Stimulated activated effector memory CD8-positive, alpha-beta T cell treated with anti-CD3 and anti-CD28 coated beads, Interleukin-12 subunit alpha, Interleukin-12 subunit beta, amount 100 ng/mL, for 72 hours (primary cell): Measurements from ENCODE around the gene ACYP2.
"Not testable (repeated sequence)": the region's sequence is repeated elsewhere in the genome, so short reads cannot be mapped to it uniquely, and the experiment has no call there.

Experiments used
- ATAC-seq: fragments of 150-1000 bp; cut with Tn5 transposase; 2 replicates; pipeline ENCODE4 v1.10.0; 2021
- DNase-seq, 2 donors: peaks; one replicate each; pipeline ENCODE4 v3.0.0; 2021 to 2022; ENCODE audit warnings: low spot score in 2 of 2
- H3K27ac Mint-ChIP-seq: one replicate; pipeline ENCODE4 v1.8.0; 2022; ENCODE audit warnings: mild to moderate bottlenecking, mixed read lengths
- H3K36me3 Mint-ChIP-seq: one replicate; pipeline ENCODE4 v1.8.0; 2022; ENCODE audit warnings: mild to moderate bottlenecking, mixed read lengths
- H3K4me1 Mint-ChIP-seq: one replicate; pipeline ENCODE4 v1.8.0; 2022; ENCODE audit warnings: mixed read lengths
- H3K4me3 Mint-ChIP-seq: one replicate; pipeline ENCODE4 v1.8.0; 2022; ENCODE audit warnings: mild to moderate bottlenecking, mixed read lengths
- H3K9me3 Mint-ChIP-seq: one replicate; pipeline ENCODE4 v1.8.0; 2022; ENCODE audit warnings: mixed read lengths

ACYP2 gene

DNA sequence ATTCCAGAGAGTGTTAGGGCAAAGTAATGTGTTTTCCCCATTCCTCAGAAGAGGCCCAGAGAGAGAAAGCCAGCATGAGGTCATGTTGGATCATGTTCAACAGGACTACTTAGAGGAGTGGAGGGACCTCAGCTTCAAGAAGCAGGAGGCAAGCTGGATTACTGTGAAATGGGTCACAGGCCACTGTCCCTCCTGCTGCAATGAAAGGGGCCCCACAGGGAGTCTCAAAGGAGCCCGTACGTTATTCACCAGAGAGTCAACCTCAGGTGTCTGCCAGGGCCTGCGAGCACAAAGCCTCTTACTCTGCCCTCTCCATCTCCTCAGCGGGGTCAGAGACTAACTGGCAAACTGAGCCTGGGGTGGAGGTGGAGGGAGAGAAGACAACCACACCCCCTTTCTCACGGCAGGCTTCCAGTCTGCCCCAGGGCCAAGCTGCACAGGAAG lies 27.2 kb upstream of the ACYP2 start:
- DNase-seq (no peak), ATAC-seq (no peak)
- no peaks in the 10 kb centered on the region for H3K9me3 Mint-ChIP-seq
- H3K4me3 Mint-ChIP-seq = no peak overlapping the region
- H3K4me1 Mint-ChIP-seq = peaks cover 18% of the 10 kb centered on the region
- H3K36me3 Mint-ChIP-seq = no peaks in the 10 kb centered on the region
- H3K27ac Mint-ChIP-seq = no peak overlapping the region

DNA sequence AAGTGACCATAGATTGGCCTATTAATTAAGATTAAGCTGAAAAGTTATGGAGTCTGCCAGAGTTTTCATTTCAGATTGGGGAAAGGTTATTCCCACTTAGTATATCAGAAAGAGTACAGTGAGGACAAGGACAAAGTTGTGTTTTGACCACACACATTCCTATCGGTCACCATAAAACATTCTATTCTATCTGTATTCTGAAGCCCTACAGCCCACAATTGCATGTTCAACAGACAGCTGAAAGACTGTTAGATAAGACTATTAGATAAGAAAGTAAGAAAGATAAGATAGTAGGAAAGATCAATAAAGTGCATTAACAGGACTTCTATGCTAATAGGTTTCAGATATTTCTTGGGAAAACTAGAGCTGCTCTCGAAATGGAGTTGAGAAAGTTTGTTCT lies 26.7 kb upstream of the ACYP2 start:
- no peak overlapping the region for H3K4me3 Mint-ChIP-seq
- H3K9me3 Mint-ChIP-seq = no peaks in the 10 kb centered on the region
- H3K36me3 Mint-ChIP-seq = no peaks in the 10 kb centered on the region
- no peak overlapping the region for H3K27ac Mint-ChIP-seq
- ATAC-seq (no peak), DNase-seq (no peak)
- H3K4me1 Mint-ChIP-seq = peaks cover 23% of the 10 kb centered on the region

DNA sequence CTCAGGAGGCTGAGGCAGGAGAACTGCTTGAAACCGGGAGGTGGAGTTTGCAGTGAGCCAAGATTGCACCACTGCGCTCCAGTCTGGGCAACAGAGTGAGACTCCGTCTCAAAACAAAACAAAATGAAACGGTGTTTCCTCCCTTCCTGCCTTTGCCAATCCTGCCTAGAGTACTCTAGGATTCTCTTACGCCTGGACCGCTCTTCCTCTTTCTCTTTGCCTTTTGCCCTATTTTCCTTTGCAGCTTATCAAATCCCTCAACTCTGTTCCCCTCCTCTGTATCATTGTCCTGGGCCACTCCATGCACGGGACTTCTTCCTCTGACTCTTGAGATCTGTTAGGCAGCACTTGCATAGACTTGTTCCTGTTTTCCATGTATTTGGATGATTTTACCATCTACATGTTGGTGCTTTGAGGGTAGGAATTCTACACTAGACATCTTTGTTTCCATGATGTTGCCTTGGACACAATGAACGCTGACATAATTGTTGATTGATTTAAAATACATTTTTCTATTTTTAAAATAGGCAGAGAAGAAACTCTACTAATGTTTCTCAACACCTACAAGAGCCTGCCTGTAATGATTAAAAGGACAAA lies 24.8 kb upstream of the ACYP2 start:
- Mint-ChIP-seq H3K4me1 (peaks cover 28% of the 10 kb centered on the region), H3K27ac (no peak overlapping the region), H3K4me3 (no peak overlapping the region), H3K36me3 (no peaks in the 10 kb centered on the region), H3K9me3 (no peaks in the 10 kb centered on the region)
- DNase-seq = no peak
- no peak for ATAC-seq

DNA sequence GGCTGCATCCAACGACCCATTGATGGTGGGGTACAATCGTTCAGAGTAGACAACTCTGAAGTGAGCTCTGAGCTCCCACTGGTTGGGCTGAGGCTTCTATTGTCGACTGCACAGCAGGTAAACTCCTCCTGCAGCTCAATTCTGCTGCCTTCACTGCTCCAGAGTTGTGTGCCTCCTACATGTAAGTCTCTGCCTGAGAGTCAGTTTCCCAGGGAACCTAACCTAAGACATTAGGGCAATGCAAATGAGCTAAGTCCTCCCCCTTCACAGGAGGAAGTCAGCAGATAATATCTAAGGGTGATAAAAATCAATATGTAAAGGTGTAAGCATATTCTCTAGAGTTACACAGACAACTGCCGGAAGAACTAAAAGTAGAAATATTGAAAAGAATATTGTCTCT lies 22.5 kb upstream of the ACYP2 start:
- DNase-seq = no peak
- Mint-ChIP-seq H3K36me3 (no peaks in the 10 kb centered on the region), H3K4me3 (no peak overlapping the region), H3K27ac (peak overlapping the region; percentile 70), H3K9me3 (no peaks in the 10 kb centered on the region), H3K4me1 (peaks cover 28% of the 10 kb centered on the region)
- ATAC-seq = peak; percentile 32

DNA sequence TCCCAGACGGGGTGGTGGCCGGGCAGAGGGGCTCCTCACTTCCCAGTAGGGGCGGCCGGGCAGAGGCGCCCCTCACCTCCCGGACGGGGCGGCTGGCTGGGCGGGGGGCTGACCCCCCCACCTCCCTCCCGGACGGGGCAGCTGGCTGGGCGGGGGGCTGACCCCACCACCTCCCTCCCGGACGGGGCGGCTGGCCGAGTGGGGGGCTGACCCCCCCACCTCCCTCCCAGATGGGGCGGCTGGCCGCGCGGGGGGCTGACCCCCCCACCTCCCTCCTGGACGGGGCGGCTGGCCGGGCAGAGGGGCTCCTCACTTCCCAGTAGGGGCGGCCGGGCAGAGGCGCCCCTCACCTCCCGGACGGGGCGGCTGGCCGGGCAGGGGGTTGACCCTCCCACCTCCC lies 20.0 kb upstream of the ACYP2 start:
- not testable (repeated sequence) for H3K36me3 Mint-ChIP-seq, H3K4me3 Mint-ChIP-seq, DNase-seq, H3K9me3 Mint-ChIP-seq, H3K27ac Mint-ChIP-seq, ATAC-seq
- H3K4me1 Mint-ChIP-seq = peaks cover 27% of the 10 kb centered on the region

DNA sequence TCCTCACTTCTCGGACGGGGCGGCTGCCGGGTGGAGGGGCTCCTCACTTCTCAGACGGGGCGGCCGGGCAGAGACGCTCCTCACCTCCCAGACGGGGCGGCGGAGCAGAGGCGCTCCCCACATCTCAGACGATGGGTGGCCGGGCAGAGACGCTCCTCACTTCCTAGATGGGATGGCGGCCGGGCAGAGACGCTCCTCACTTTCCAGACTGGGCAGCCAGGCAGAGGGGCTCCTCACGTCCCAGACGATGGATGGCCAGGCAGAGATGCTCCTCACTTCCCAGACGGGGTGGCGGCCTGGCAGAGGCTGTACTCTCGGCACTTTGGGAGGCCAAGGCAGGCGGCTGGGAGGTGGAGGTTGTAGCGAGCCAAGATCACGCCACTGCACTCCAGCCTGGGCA lies 19.3 kb upstream of the ACYP2 start:
- H3K36me3 Mint-ChIP-seq, H3K4me3 Mint-ChIP-seq, H3K27ac Mint-ChIP-seq, ATAC-seq, DNase-seq, H3K9me3 Mint-ChIP-seq: not testable (repeated sequence)
- peaks cover 22% of the 10 kb centered on the region for H3K4me1 Mint-ChIP-seq

DNA sequence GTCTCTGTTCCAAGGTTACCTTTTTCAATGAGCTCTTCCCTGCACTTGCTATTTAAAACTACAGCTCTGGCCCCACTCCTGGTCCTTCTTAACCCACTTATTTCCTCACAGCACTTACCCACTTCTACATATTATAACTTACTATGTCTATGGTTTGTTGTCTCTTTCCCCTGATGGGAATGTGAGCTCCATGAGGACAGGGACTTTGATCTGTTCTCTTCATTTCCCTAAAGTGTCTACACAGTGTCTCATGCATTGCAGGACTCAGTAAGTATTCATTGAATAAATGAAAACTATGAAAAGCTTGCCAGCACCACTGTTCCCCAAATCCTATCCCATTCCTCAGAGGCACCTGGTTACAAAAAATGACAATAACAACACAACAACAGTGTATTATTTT lies 18.3 kb upstream of the ACYP2 start:
- Mint-ChIP-seq H3K4me3 (no peak overlapping the region), H3K27ac (no peak overlapping the region), H3K4me1 (peaks cover 21% of the 10 kb centered on the region), H3K36me3 (no peaks in the 10 kb centered on the region), H3K9me3 (no peaks in the 10 kb centered on the region)
- no peak for DNase-seq
- ATAC-seq = no peak

DNA sequence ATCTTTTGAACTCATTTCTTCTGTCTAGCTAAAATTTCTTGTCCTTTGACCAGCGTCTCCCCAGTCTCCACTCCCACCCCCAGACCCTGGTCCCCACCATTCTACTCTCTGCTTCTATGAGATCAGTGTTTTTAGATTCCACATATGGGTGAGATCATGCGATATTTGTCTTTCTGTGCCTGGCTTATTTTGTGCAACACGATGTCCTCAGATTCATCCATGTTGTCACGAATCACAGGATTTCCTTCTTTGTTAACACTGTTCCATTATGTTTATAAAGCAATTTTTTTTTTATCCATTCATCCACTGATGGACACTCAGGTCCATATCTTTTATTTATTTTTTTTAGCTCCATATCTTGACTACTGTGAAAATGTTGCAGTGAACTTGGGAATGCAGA lies 16.0 kb upstream of the ACYP2 start:
- Mint-ChIP-seq H3K9me3 (no peaks in the 10 kb centered on the region), H3K4me3 (no peak overlapping the region), H3K36me3 (no peaks in the 10 kb centered on the region), H3K4me1 (peaks cover 5% of the 10 kb centered on the region), H3K27ac (no peak overlapping the region)
- DNase-seq (no peak), ATAC-seq (no peak)

DNA sequence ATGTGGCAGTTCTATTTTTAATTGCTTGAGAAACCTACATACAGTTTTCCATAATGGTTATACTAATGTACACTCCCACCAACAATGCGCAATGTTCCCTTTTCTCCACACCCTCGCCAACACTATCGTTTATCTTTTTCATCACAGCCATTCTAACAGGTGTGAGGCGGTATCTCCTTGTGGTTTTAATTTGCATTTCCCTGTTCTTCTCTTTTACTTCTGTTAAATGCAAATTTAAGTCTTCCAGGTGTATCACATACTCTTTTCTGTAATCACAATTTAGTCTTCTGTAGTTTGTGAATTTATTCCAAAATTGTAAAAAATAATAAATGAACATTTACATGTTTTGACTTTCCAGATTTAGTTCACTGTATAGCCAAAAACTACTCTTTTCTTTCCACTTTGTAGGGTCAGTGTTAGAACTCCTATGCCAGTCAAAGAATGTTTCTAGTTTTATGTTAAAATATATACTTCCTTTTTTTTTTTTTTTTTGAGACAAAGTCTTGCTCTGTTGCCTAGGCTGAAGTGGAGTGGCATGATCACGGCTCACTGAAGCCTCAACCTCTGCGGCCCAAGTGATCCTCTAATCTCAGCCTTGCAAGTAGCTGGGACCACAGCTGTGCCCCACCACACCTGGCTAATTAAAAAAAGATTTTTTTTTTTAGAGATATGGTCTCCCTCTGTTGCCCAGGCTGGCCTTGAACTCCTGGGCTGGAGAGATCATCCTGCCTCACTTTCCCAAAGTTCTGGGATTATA lies 15.4 kb upstream of the ACYP2 start:
- Mint-ChIP-seq H3K36me3 (no peaks in the 10 kb centered on the region), H3K27ac (peak overlapping the region; percentile 29), H3K9me3 (no peaks in the 10 kb centered on the region), H3K4me1 (peaks cover 5% of the 10 kb centered on the region), H3K4me3 (no peak overlapping the region)
- DNase-seq (no peak), ATAC-seq (no peak)

DNA sequence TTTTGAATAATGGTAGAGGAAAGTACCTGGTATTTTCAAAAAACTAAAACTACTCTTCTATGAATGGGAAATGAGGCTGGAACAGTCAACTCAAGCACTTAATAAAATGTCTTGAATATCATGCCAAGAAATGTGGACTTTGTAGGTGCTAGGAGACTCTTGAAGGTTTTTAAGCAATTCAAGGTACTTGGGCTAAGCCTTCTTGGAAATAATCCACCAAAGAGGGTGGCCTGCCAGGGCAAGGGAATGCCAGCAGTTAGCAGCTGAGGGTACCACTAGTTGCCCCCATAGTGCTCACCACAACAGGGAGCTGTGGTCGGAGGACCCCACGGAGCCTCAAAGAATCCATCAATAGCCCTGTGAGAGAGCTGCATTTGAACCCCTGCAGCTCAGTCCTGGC lies 14.6 kb upstream of the ACYP2 start:
- no peak for ATAC-seq
- DNase-seq = no peak
- Mint-ChIP-seq H3K36me3 (no peaks in the 10 kb centered on the region), H3K4me3 (no peak overlapping the region), H3K9me3 (no peaks in the 10 kb centered on the region), H3K27ac (no peak overlapping the region), H3K4me1 (peaks cover 5% of the 10 kb centered on the region)

DNA sequence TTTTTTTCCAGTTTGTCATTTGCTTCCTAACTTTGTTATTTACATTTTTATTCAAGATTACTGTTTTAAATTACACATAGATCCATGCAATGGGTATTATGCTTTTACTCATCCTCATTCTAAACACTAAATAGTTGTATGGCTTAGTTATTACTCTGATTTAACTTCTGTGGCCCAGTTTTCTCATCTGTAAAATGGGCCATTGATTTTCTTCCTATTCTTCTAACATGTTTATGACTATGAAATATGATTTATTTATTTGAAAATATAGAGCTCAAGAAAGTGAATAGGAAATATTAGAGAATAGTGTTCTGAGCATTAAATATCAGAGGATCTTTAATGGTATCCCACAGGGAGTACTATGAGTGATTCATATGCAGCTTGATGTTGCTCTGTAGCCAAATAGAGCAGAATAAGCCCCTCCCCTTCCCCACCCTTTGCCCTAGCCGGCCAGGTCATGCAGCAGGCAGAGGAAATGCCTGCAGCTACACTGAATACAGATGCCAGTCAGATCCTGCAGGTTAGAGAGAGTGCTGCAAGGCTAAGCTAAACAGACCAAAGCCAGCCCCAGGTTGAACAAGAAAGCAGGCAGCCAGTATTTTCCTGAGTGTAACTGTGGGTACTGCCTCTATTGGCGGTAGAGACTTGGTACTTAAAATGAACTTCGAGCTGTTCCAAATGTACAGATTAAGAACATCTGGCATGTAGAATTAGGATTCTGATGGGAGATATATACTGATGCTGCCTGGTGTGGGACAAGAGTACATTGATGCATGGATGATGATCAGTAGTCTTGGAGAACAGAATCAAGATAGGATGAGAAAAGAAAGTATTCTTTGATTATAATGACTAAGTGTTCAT lies 11.7 kb upstream of the ACYP2 start:
- Mint-ChIP-seq H3K27ac (no peak overlapping the region), H3K4me3 (no peak overlapping the region), H3K9me3 (no peaks in the 10 kb centered on the region), H3K4me1 (peaks cover 5% of the 10 kb centered on the region), H3K36me3 (no peaks in the 10 kb centered on the region)
- ATAC-seq (peak; percentile 95), DNase-seq (no peak)

DNA sequence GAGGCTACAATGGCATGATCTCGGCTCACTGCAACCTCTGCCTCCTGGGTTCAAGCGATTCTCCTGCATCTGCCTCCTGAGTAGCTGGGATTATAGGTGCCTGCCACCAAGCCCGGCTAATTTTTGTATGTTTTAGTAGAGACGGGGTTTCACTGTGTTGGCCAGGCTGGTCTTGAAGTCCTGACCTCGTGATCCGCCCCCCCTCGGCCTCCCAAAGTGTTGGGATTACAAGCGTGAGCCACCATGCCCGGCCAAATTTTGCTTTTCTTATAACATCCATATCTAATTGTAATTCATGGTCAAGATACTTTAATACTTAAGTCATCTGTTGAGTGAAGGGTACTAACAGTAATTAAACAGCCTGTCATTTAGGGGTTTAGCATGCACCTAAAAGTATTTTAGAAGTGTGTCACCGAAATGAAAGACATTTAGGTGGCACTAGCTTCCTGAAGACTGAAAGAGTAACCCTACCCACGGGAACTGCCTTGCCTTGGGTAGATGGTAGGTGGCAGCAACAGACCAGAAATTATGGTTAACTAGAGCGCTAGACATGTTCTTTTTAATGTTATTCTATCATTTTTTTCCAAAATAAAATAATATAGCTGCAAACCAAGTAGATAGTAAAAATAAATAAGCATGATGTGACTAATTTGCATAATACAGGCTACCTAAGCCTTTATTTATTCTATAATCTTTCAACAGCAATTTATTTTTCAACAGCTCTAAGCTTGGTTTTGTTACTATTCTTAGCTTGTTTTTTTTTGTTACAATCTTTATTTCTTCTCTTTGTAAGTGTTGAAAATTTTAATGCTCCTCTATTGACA lies 8.6 kb upstream of the ACYP2 start:
- Mint-ChIP-seq H3K4me3 (no peak overlapping the region), H3K4me1 (peaks cover 5% of the 10 kb centered on the region), H3K27ac (no peak overlapping the region), H3K9me3 (no peaks in the 10 kb centered on the region), H3K36me3 (no peaks in the 10 kb centered on the region)
- ATAC-seq (peak; percentile 79), DNase-seq (no peak)

DNA sequence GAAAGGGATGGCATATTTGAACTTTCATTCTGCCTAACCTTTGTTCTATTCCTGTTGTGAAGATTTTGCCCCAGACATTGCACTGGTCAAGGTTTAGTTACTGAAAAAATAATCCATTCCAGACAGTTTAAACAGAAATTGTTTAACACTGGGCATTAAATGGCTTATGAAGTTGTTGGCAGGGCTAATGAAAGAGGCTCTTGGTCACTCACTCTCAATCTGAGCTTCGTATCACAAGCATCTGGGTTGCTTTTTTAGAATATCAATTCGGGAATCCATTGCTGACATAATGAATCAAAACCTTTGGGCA lies 8.0 kb upstream of the ACYP2 start:
- H3K9me3 Mint-ChIP-seq = no peaks in the 10 kb centered on the region
- no peak for ATAC-seq
- H3K27ac Mint-ChIP-seq = no peak overlapping the region
- H3K4me3 Mint-ChIP-seq = no peak overlapping the region
- H3K4me1 Mint-ChIP-seq = peaks cover 5% of the 10 kb centered on the region
- no peaks in the 10 kb centered on the region for H3K36me3 Mint-ChIP-seq
- DNase-seq = no peak

DNA sequence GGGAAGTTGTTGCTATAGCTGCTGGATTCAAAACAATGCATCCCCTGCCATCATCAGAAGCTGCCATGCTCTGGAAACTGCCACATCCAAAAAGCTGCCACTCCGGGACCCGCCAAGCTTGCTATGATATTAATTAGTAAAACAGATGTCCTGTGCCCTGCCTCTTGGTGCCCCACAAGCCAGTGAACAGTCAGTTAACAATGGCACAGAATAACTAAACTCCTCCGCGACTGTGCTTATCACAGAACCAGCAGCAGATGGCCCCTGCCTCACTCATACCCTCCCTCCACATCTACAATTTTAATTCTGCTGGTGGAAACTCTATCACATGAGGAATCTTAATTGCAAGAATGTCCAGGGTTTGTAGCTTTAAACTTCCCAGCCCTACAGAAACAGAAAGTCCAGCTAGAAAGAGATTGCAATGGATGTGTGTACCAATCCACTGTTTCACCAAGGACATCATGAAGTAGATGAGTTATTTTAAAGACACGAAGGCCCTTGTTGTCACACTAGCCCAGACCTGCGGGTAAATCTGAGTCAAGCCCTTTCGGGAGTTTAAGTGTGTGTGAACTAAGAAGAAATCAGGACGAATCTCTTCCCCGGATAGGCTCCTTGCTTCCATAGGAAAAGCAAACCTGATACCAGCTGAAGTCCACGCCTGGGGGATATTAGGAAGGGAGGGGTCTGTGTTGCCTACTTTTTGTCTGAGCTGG lies 7.4 kb upstream of the ACYP2 start:
- Mint-ChIP-seq H3K27ac (no peak overlapping the region), H3K4me1 (peaks cover 5% of the 10 kb centered on the region), H3K36me3 (no peaks in the 10 kb centered on the region), H3K4me3 (no peak overlapping the region), H3K9me3 (no peaks in the 10 kb centered on the region)
- DNase-seq (no peak), ATAC-seq (no peak)

DNA sequence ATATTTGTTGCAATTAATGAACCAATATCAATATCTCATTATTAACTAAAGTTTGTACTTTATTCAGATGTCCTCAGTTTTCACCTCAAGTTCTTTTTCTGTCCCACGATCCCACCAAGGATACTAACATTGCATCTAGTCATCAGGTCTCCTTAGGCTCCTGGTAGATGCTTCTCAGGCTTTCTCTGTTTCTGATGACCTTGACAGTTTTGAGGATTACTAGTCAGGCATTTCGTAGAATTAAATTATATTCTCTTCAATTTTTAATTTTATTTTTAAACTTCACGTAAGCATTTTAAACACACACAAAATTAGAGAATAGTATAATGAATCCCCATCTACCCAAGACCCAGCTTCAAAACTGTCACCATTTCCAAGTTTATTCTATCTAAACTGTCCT lies 5.6 kb upstream of the ACYP2 start:
- no peak overlapping the region for H3K4me3 Mint-ChIP-seq
- H3K27ac Mint-ChIP-seq = no peak overlapping the region
- H3K36me3 Mint-ChIP-seq = peaks cover 8% of the 10 kb centered on the region
- peaks cover 4% of the 10 kb centered on the region for H3K4me1 Mint-ChIP-seq
- DNase-seq (no peak), ATAC-seq (no peak)
- no peaks in the 10 kb centered on the region for H3K9me3 Mint-ChIP-seq
